ENCODE data around the gene PRSS27.
"Not testable (repeated sequence)": the region's sequence is repeated elsewhere in the genome, so short reads cannot be mapped to it uniquely, and the experiment has no call there.

GRCh38 chr16:2721634-2722173 is 1.7 kb upstream of the PRSS27 start:
- peak in 1 of 12 donors; percentile 6 for TF ChIP-seq CTCF (IDR thresholded peaks at IDR 0.05)
- not testable (repeated sequence) for TF ChIP-seq POLR2A (IDR thresholded peaks at IDR 0.05)
